Stomach (tissue), 9 donors: ENCODE measurements around the gene SCN10A. TPM values are rescaled to one million over a fixed set of nuclear protein-coding genes. Genes with fewer than 3 reads are reported as not detected.

Experiments
- DNase-seq, 2 donors: peaks; one replicate each; pipeline versions ENCODE4 v3.0.0 to v3.0.0-alpha.2; 2013 to 2019
- H3K27ac ChIP-seq, 5 donors: fragments of 200-600 bp in 4 of 5; sonication (generic) in 4 of 5; one replicate each; pipeline ENCODE4 v1.5.1; 2013 to 2019; ENCODE audit warnings: mild to moderate bottlenecking in 1 of 5, moderate library complexity in 1 of 5
- H3K27me3 ChIP-seq, 3 donors: fragments of 200-600 bp; sonication (generic); one replicate each; pipeline ENCODE4 v1.5.1; 2017 to 2019; ENCODE audit warnings: mixed run types in 1 of 3
- H3K36me3 ChIP-seq, 4 donors: fragments of 200-600 bp; sonication (generic); 1 replicate in 3 of 4; 2 replicates in 1 of 4; pipeline ENCODE4 v1.5.1; 2016 to 2019
- H3K4me1 ChIP-seq, 4 donors: fragments of 200-600 bp; sonication (generic); one replicate each; pipeline ENCODE4 v1.5.1; 2016 to 2019
- H3K4me3 ChIP-seq, 4 donors: fragments of 200-600 bp; sonication (generic) in 3 of 4; one replicate each; pipeline ENCODE4 v1.5.1; 2016 to 2019; ENCODE audit warnings: mild to moderate bottlenecking in 1 of 4
- H3K9me3 ChIP-seq, 4 donors: fragments of 200-600 bp; sonication (generic); one replicate each; pipeline ENCODE4 v1.5.1; 2016 to 2019
- CTCF ChIP-seq, 7 experiments: fragments of 450-650 bp in 4 of 7; fragments of 200-600 bp in 3 of 7; sonication (generic) in 3 of 7; IDR thresholded peaks; one replicate each; pipeline ENCODE4 v1.5.1; 2016 to 2019; ENCODE audit warnings: antibody characterized with exemption in 7 of 7, control low read depth in 2 of 7, mild to moderate bottlenecking in 1 of 7
- EP300 ChIP-seq: sonication (generic); formaldehyde crosslinking; IDR thresholded peaks from one replicate; pipeline ENCODE4 v1.6.1; 2017; ENCODE audit warnings: antibody characterized with exemption
- POLR2A ChIP-seq, 4 donors: fragments of 450-650 bp; IDR thresholded peaks; one replicate each; pipeline ENCODE4 v1.6.1; 2016; ENCODE audit warnings: antibody characterized with exemption in 4 of 4, control low read depth in 2 of 4, mild to moderate bottlenecking in 1 of 4, moderate library complexity in 1 of 4
- POLR2AphosphoS5 ChIP-seq, 3 donors: sonication (generic); formaldehyde crosslinking; IDR thresholded peaks; one replicate each; pipeline ENCODE4 v1.6.1; 2016; ENCODE audit warnings: antibody characterized with exemption in 3 of 3
- WGBS, 5 donors: extraction: QIAGEN DNeasy Blood & Tissue Kit in 3 of 5; methylation state at CpG; one replicate each; pipeline versions ENCODE4 v1.1.5 to v1.1.7; 2013 to 2018; 5-methylcytosine and 5-hydroxymethylcytosine counted together
- intact Hi-C: fragments of 100-400 bp; cut with DNase I; formaldehyde crosslinking; loops from one replicate; pipeline ENCODE4 v1.15.1; 2023; ENCODE audit warnings: low total_unique reads
- polyA plus RNA-seq, 3 donors: library from polyadenylated mRNA; stranded (reverse); fragments of 200-250 nt; gene quantifications; one replicate each; pipeline ENCODE4 v1.2.3, GENCODE V29; 2013
- total RNA-seq, 5 donors: library from RNA; depleted of rRNA; stranded (reverse); fragments of >200 nt; gene quantifications; one replicate each; pipeline versions ENCODE4 v1.1.0 to v1.2.3, GENCODE V29; 2014 to 2016
- donor health status: healthy with polysubstance abuse.
- donor health status: Bipolar disorder and iron deficiency.
- donor health status: healthy.

Gene SCN10A
- total and polyA plus RNA-seq, 8 donors = not detected

DNA sequence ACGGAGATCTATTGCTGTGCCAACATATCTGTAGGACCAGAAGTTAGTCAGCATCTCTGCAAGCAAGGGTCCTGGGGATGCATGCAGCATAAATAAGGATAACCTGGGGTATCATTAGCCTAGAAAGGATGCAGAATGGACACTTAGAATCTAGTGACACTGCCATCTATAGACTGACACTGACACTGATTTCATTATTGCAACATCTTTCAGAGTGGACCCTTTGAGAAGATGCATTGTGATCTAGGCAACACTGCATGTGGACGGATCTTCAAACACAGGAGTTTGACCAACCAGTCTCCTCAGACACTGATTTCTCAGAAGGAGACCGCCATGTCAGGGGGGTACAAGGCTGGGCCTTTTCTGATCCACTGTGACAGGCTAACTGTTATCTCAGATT, 52.4 kb downstream of the SCN10A start:
- intact Hi-C loops = no loop called here
- Histone ChIP-seq H3K36me3 (no peaks in the 10 kb centered on the region), H3K27me3 (no peaks in the 10 kb centered on the region), H3K9me3 (peaks cover 0 to 14% (median 4%) of the 10 kb centered on the region in 4 donors), H3K4me1 (no peaks in the 10 kb centered on the region), H3K4me3 (no peak overlapping the region), H3K27ac (no peak overlapping the region)
- no peak for DNase-seq
- TF ChIP-seq POLR2A (IDR thresholded peaks at IDR 0.05) (no peak), CTCF (IDR thresholded peaks at IDR 0.05) (no peak), EP300 (no peak), POLR2AphosphoS5 (IDR thresholded peaks at IDR 0.05) (no peak)
- 47 to 88% (median 59%) methylated on average over 2 to 3 of the region's 3 CpGs for WGBS, 5 donors

DNA sequence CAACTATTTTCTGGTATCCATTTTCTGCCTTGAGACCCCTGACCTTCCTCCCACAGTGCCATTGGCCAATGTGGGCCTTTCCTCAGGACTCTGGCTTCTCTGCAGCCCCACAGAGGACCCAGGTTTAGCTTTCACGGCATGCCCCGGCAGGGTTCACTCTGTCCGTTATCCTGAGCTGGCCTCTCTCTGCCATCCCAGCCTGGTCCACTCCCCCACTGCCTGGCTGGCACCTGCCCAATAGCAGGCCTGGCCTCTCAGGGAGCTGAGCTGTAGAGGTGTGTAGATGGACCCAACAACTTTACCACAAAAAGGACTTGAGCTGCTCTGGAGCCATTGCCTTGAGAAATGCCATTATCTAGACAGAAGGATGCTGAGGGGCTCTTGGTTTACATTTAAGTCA, 57.5 kb downstream of the SCN10A start:
- no peaks in the 10 kb centered on the region for H3K36me3 ChIP-seq
- intact Hi-C loops = no loop called here
- no peak for DNase-seq
- no peaks in the 10 kb centered on the region for H3K4me1 ChIP-seq
- TF ChIP-seq EP300 (no peak), CTCF (IDR thresholded peaks at IDR 0.05) (no peak), POLR2A (IDR thresholded peaks at IDR 0.05) (no peak), POLR2AphosphoS5 (IDR thresholded peaks at IDR 0.05) (no peak)
- WGBS, 5 donors = 76 to 93% (median 82%) methylated on average over 3 of the region's 3 CpGs
- no peak overlapping the region for H3K27ac ChIP-seq
- peaks cover 0 to 12% (median 0%) of the 10 kb centered on the region in 3 donors for H3K27me3 ChIP-seq
- peaks cover 0 to 4% (median 2%) of the 10 kb centered on the region in 4 donors for H3K9me3 ChIP-seq
- H3K4me3 ChIP-seq = no peak overlapping the region

- H3K27ac ChIP-seq = no peak overlapping the region
- no peak for TF ChIP-seq POLR2A (IDR thresholded peaks at IDR 0.05)
- no peak for TF ChIP-seq CTCF (IDR thresholded peaks at IDR 0.05)
- no peak for TF ChIP-seq EP300
- TF ChIP-seq POLR2AphosphoS5 (IDR thresholded peaks at IDR 0.05) = no peak
- H3K27me3 ChIP-seq = peaks cover 0 to 12% (median 0%) of the 10 kb centered on the region in 3 donors
- intact Hi-C loops = no loop called here
- no peaks in the 10 kb centered on the region for H3K36me3 ChIP-seq
- no peak overlapping the region for H3K4me3 ChIP-seq
- DNase-seq = no peak
- H3K4me1 ChIP-seq = no peaks in the 10 kb centered on the region
- 56 to 72% (median 66%) methylated on average over 4 of the region's 4 CpGs for WGBS, 5 donors
- H3K9me3 ChIP-seq = peaks cover 0 to 4% (median 2%) of the 10 kb centered on the region in 4 donors
Observed at GRCh38 chr3:38757721-38758120, 58.3 kb downstream of the SCN10A start.

DNA sequence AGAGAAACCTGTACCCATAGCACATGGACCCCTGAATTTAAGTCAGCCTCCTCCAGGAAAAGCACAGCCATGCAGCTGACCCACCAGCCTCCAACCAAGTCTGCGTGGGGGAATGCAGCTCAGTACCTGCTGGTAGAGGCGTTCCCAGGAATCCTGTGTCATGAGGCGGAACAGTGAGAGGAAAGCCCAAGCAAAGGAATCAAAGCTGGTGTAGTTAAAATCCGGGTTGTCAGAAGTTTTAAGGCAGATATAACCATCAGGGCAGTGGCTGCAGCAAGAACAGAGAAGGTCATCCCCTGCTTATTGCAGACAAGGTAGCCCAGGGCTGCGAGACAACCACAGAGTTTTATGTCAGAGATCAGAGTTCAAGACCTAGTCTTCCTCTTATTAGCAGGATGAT, 59.1 kb downstream of the SCN10A start:
- peaks cover 0 to 4% (median 2%) of the 10 kb centered on the region in 4 donors for H3K9me3 ChIP-seq
- peaks cover 0 to 12% (median 0%) of the 10 kb centered on the region in 3 donors for H3K27me3 ChIP-seq
- H3K27ac ChIP-seq = no peak overlapping the region
- TF ChIP-seq CTCF (IDR thresholded peaks at IDR 0.05) = no peak
- no peak for TF ChIP-seq EP300
- no peak for TF ChIP-seq POLR2AphosphoS5 (IDR thresholded peaks at IDR 0.05)
- no peak for TF ChIP-seq POLR2A (IDR thresholded peaks at IDR 0.05)
- no peak overlapping the region for H3K4me3 ChIP-seq
- no peak for DNase-seq
- no peaks in the 10 kb centered on the region for H3K36me3 ChIP-seq
- intact Hi-C loops = no loop called here
- no peaks in the 10 kb centered on the region for H3K4me1 ChIP-seq
- WGBS, 5 donors = 69 to 81% (median 76%) methylated on average over 5 of the region's 5 CpGs
